GM21529 (cell line): Measurements from ENCODE around the gene SRBD1.

Source experiments
- ATAC-seq: cut with Tn5 transposase; IDR thresholded peaks from one replicate; pipeline ENCODE4 v1.9.1; 2021; ENCODE audit not compliant: unreplicated experiment

Gene SRBD1

GRCh38 chr2:45596761-45597160 lies 14.3 kb downstream of the SRBD1 start:
- ATAC-seq, result no peak

DNA sequence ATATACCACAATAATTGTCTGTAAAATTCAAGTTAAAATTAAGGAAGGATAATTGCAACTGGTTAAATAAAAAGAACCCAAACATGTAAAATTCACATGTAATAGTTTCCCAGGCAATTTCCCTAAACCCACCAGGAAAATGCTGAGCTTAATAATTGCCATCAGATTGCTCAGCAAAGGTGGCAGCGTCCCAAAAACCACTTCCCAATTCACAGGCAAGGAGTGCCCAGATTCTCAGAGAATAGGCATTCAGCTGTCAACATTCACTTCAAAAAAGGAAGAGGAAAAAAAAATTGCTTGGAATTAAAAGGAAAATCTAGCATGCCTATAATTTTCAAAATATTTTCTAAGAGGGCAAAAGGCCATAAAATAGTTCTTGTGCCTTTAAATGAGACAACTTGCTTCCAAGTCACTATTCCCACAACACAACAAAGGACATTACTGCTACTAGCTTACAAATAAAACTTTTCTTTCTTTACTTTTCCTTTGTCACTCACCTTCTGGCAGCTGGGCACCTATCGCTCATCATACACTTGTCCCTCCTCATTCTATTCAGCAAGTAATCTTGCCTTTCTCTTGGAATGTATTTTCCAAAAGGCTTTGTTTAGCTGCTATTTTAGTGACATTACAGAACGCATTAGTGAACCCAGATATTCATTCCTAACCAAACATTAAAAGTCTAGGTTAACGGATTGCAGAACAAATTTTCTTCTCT lies 15.2 kb downstream of the SRBD1 start:
- ATAC-seq, result no peak

- no peak for ATAC-seq
These were observed 20.0 kb downstream of the SRBD1 start for GRCh38 chr2:45591073-45591472.

GRCh38 chr2:45588158-45588829 lies 22.8 kb downstream of the SRBD1 start:
- ATAC-seq, result no peak

- ATAC-seq, result no peak
These were observed 24.5 kb downstream of the SRBD1 start for GRCh38 chr2:45586600-45586999.

DNA sequence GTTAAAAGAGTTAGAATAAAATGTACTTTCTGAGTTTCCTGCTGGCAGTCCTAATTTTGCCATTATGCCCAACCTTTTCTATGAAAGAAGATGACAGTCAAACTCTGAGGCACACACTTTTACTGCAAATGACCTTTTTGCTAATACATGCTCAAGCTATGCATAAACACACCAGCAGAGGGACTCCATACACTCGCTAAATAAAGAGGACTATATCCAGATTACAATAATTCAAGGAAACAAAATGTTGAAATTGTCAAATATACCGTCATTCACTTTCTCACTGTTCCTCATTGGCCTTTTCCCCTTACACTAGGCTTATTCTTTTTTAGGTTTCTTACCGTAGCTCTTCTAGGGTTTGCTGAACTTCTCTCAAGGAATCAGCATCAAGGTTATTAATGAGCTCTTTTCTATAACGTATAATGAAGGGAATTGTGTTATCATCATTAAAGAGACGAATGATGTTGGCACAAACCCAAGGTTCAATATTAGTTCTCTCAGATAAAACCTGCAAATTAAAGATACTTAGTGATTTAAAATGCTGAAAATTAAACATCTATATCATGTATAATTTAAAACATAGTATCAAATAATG lies 25.7 kb downstream of the SRBD1 start:
- no peak for ATAC-seq

DNA sequence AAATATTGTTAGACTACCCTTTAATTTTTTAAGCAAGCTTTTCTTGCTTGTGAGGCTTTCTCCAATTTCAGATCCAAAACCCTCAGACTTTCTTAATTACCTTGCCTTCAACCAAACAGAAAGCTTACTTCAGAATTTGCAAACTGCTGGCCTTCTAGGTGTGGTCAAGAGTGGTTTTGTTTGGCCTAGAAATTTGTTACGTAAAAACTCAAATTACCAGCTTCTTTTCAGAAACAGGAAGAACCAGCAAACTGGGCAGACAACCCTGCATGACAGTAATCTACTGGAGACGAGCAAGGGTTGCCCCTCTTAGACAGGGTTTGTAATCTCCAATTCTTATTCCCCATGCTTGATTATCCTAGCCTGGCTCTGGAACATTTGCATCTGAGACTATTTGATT lies 27.1 kb downstream of the SRBD1 start:
- ATAC-seq, result no peak

- ATAC-seq, result no peak
These were observed 28.5 kb downstream of the SRBD1 start for GRCh38 chr2:45582522-45582921.

GRCh38 chr2:45578056-45578843 lies 32.8 kb downstream of the SRBD1 start:
- ATAC-seq, result no peak

- no peak for ATAC-seq
These were observed 33.6 kb downstream of the SRBD1 start for GRCh38 chr2:45577441-45577840.

- no peak for ATAC-seq
These were observed 35.2 kb downstream of the SRBD1 start for GRCh38 chr2:45575881-45576280.

- ATAC-seq, result no peak
These were observed 38.1 kb downstream of the SRBD1 start for GRCh38 chr2:45572979-45573378.

DNA sequence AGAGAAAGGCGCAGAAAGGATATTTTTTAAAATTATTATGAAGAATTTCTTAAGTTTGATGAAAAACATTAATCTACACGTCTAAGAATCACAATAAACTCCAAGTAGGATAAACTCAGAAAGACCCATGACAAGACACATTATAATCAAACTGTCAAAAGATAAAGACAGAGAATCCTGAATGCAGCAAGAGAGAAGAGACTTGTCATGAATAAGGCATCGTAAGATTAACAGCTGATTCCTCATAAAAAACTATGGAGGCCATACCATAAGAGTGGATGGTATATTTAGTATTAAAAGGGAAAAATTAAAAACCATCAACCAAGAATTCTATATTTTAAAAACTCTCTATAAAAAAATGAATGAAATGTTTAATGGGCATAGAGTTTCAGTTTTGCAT lies 39.1 kb downstream of the SRBD1 start:
- no peak for ATAC-seq

GRCh38 chr2:45570671-45571334 lies 40.3 kb downstream of the SRBD1 start:
- no peak for ATAC-seq

DNA sequence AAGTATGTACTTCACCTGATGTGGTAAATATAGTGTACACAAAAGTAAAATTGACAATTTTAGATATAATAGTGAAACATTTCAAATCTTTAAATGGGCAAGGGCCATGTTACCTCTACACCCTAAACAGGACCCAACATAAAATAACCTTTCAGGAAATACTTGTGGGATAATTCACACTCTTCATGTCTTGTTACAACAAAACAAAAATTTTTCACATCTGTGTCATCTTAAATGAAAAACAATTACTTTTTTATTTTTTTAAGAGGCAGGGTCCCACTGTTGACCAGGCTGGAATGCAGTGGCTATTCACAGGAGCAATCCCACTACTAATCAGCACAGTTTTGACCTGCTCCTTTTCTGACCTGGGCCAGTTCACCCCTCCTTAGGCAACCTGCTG lies 42.1 kb downstream of the SRBD1 start:
- no peak for ATAC-seq

DNA sequence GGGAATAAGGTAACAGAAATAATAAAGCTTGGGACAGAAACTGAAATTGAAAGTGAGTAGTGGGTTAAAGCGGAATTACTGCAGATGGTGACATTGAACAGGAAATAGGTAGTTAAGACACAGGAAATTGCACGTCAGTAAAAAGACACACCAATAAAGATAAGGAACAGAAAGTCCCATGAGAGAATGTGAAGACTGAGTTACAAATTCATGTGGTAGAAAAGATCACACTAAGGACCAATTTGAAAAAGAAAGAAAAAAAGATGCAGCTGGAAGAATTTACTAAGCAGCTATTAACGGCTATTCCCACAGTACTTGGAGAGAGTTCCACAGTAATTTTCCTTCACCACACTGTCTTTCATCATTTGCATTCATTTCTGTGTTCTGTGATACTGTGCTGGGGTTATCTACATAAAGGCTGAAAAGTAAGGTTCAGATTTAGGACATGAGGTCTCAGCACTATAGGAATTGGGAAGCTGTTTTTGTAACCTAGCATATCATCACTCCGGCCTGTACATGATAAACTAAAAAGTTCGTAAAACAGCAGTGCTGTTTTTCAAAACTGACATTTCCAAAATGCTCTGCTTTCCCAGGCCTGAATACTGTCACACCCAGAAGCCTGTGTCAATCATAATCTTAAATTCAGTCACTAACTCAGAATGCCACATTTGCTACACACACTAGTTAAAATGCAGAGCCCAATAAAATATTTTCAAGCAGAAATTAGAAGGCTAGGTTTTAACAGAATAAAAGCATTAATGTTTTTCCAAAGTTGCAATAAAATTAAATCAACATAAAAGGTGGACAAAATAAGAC lies 42.9 kb downstream of the SRBD1 start:
- ATAC-seq, result peak; percentile 98

DNA sequence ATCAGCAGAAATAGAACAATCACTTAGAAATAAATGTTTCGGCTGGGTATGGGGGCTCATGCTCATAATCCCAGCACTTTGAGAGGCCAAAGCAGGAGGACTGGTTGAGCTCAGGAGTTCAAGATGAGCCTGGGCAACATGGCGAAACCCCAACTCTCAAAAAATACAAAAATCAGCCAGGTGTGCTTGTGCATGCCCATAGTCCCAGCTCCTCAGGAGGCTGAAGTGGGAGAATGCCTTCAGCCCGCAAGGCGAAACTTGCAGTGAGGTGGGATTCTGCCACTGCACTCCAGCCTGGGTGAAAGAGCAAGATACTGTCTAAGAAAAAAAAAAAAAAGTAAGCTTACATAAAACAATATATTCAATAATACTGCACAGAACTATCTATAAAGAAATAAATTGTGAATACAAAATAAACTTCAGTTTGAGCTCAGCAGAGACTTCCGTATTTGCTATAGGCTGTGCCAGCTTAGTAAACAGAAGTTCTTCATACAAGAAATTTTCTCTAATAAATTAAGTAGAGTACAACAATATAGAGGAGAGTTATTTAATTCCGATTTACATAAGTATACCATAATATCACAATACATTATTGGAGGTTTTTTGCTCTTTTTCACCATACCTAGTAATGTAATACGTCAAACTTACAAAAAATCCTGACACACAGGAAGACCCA lies 43.6 kb downstream of the SRBD1 start:
- ATAC-seq, result no peak

DNA sequence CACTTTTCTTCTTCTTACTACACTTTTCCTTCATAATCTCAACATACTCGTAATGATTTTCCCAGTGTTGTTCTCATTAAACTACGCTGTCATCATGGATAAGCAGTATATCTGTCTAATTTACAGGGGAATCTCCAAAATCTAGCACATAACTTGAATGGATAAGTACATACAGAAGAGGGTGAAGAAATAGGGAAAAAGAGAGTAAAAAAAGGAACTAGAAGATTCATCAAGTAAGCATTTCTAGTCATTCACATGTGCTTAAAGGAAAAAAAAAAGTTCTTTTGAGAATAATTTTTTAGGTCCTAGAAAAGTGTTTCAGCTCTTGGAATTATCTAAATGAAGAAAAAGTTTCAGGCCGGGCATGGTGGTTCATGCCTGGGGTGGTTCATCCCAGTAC lies 51.6 kb downstream of the SRBD1 start:
- ATAC-seq, result no peak

DNA sequence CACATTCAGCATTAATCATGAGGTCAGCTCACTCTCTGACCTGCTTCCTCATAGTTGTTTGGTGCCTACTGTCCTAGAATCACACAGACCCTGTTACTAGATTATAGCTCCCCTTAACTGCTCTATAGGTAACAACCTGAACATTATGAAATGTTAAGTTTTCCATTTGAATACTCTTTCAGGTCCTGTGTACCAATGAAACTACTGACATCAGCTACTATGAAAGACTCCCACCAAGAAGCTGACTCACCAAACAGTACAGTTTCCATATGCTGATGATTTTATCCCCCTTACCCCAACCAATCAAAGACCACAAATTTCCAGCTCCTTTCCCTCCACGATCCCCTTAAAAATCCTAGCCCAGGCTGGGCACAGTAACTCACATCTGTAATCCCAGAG lies 56.3 kb downstream of the SRBD1 start:
- no peak for ATAC-seq
